Occipital lobe (tissue), 2 donors: ENCODE data around the gene CALB2. TPM values are rescaled to one million over a fixed set of nuclear protein-coding genes. Genes with fewer than 3 reads are reported as not detected.

Source experiments
- DNase-seq: peaks from one replicate; lab custom pipeline; 2025; lab: John Stamatoyannopoulos, UW
- total RNA-seq: library from RNA; depleted of rRNA; stranded (reverse); fragments of >200 nt; gene quantifications from one replicate; pipeline ENCODE4 v1.2.3, GENCODE V29; 2014

CALB2 gene
- total RNA-seq, 1 donor from 2014 or later: 9.2 TPM

DNA sequence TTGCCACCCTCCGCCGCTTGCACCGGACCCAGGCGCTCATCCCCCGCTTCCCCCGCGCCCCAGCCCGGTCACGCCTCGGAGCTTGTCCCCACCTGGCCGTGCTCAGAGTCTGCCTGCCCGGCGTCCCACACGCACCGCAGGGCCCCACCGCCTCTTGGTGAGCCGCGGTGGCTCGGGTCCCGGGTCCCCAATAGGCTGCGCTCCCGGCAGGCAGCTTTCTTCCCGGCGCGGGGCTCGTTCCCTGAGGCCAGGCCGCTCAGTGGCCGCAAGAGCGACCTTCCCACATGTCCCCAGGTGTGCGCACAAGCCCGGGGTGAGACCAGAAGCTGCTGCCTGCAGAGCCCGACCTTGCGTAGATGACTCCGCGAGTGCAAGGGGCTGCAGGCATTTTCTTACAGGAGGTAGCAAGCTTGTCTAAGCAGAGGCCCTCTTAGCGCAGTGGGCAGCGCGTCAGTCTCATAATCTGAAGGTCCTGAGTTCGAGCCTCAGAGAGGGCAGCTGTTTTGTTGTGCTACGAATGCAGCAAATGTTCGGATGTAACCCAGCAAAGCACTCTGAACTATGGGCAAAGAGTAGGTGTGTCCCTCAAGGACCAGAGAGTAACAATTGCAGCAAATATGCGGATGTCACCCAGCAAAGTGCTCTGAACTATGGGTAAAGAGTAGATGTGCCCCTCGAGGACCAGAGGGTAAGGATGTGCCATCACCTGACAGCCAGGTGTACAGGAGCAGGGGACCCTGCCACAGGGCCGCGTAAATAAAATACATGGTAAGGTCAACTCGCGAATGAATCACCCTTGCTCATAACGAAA lies 67.8 kb downstream of the CALB2 start:
- DNase-seq: no peak

- no peak for DNase-seq
These were observed 68.5 kb downstream of the CALB2 start for GRCh38 chr16:71426880-71427615.

- DNase-seq: no peak
These were observed 69.9 kb downstream of the CALB2 start for GRCh38 chr16:71428385-71428784.

DNA sequence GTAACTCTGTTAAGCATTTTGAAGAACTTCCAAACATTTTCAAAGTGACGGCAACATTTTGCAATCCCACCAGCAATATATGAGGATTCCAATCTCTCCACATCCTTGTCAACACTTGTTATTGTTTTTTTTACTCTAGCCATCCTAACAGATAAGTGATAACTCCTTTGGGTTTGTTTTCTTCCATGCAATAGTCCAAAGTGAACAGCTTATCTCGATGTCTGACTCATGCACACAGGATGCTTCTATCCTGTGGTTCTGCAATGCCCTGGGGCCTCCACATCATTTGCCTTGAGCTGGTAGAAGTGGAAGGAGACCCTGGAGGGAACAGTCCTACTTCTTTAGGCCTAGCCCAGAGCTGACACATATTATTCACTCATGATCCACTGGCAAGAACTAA lies 70.4 kb downstream of the CALB2 start:
- DNase-seq: no peak

GRCh38 chr16:71429581-71429980 lies 71.1 kb downstream of the CALB2 start:
- DNase-seq: no peak

DNA sequence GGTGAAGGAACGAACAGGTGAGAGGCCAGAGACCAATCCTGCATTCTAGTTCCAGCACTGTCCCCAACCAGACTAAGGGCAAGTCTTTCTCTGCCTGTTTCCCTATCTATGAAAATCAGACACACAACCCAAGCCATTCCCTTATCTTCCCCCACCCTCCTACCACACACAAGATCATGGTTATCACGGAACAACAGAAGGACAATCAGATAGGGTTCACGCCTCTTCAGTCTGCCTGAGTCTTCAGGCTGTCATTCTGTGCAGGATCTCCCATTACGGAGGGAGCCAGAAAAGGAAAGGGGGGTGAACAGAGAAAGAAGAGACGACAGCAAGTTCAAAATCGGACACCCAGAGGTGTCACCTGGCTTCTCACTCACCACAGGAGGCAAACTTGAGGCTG lies 72.2 kb downstream of the CALB2 start:
- DNase-seq: no peak

GRCh38 chr16:71431176-71431575 lies 72.7 kb downstream of the CALB2 start:
- DNase-seq: no peak

- DNase-seq: no peak
These were observed 73.5 kb downstream of the CALB2 start for GRCh38 chr16:71431991-71432390.

- no peak for DNase-seq
These were observed 74.4 kb downstream of the CALB2 start for GRCh38 chr16:71432906-71433305.

DNA sequence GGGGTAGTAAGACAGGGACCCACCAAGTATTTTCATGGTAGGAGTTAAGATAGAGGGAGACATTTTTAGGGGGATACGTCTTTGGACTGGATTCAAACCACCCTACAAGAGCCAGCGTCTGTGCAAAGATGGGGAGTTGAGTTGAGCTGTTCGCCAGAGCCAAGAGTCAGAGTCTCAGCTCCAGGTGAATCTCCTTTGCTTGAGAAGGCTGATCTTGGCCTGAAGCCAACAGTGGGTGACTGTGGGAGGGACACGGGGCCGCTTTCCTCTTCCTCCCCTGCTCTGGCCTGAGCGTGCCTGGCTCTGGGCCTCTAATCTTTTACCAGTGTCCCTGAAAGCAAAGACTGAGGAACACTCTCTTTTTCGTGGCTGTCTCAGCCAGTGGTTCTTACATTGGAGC lies 78.0 kb downstream of the CALB2 start:
- no peak for DNase-seq

DNA sequence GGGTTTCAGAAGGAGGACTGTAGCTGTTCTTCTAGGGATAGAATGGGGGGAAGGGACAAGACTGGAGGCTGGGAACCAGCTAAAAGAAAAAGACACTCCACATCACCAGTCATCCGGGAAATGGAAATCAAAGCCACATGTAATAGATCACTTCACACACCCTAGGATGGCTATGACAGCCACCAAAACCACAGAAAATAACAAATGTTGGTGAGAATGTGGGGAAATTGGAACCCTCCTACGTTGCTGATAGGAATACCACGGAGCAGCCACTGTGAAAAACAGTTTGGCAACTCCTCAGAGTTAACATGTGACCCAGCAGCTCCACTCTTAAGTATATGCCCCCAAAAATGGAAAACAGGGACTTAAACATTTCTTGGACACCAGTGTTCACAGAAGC lies 81.0 kb downstream of the CALB2 start:
- no peak for DNase-seq

Other genes with a start within 250 kb of the CALB2 start
- 26.5 TPM for gene HYDIN, start 128.0 kb upstream of the CALB2 start, total RNA-seq
- gene CMTR2, start 69.3 kb upstream of the CALB2 start, total RNA-seq: 50.4 TPM
- gene TLE7, start 83.3 kb downstream of the CALB2 start, total RNA-seq: not detected
- 23.4 TPM for gene ZNF23, start 103.5 kb downstream of the CALB2 start, total RNA-seq
- gene ZNF19, start 130.6 kb downstream of the CALB2 start, total RNA-seq: 8.7 TPM
- not detected for gene CHST4, start 167.7 kb downstream of the CALB2 start, total RNA-seq
- 0.31 TPM for gene TAT, start 218.4 kb downstream of the CALB2 start, total RNA-seq